Panc1 (cell line): ENCODE measurements around the gene CHRFAM7A. TPM values are rescaled to one million over a fixed set of nuclear protein-coding genes. Genes with fewer than 3 reads are reported as not detected.
A peak's percentile ranks its signal among the peaks of the same experiment; 100 is the strongest.
"Not testable (repeated sequence)": the region's sequence is repeated elsewhere in the genome, so short reads cannot be mapped to it uniquely, and the experiment has no call there.

Experiments used
- ATAC-seq: fragments of 200-7000 bp; cut with Tn5 transposase; 2 replicates; pipeline ENCODE4 v1.9.1; 2020; ENCODE audit warnings: mild to moderate bottlenecking, moderate library complexity
- BruUV-seq: library from RNA; stranded (reverse); fragments of 400-500 nt; replicated peaks from 2 replicates; lab custom pipeline; 2021; lab: Mats Ljungman, UMichigan
- CTCF ChIA-PET: fragments of 300-600 bp; sonication (Branson Sonifier 250); formaldehyde crosslinking; loops from one replicate; lab custom pipeline; 2022; ENCODE audit warnings: antibody characterized with exemption; lab: Charles Lee
- POLR2A ChIA-PET: fragments of 300-600 bp; sonication (Branson Sonifier 250); formaldehyde crosslinking; loops from one replicate; lab custom pipeline; 2022; ENCODE audit warnings: antibody characterized with exemption; lab: Charles Lee
- DNase-seq: peaks from one replicate; pipeline ENCODE4 v3.0.0-alpha.2; 2010; ENCODE audit warnings: low read depth, low spot score
- H3K27ac ChIP-seq: 2 replicates; pipeline ENCODE4 v1.5.1; 2011; ENCODE audit warnings: mild to moderate bottlenecking, low read length, inconsistent platforms
- H3K27me3 ChIP-seq: fragments of 200-500 bp; sonication (Bioruptor generic); 2 replicates; pipeline ENCODE4 v1.6.0; 2014; ENCODE audit warnings: low read length, inconsistent platforms; ENCODE audit not compliant: control insufficient read depth, insufficient read depth
- H3K36me3 ChIP-seq: fragments of 200-500 bp; sonication (Bioruptor generic); 2 replicates; pipeline ENCODE4 v1.5.1; 2014; ENCODE audit warnings: inconsistent platforms, mild to moderate bottlenecking, low read length, moderate library complexity; ENCODE audit not compliant: control insufficient read depth, insufficient read depth
- H3K4me1 ChIP-seq: 2 replicates; pipeline ENCODE4 v1.5.1; 2011; ENCODE audit warnings: inconsistent platforms, mild to moderate bottlenecking, low read length, moderate library complexity; ENCODE audit not compliant: control insufficient read depth, insufficient read depth
- H3K4me3 ChIP-seq, 2 experiments: 2 replicates each; pipeline ENCODE4 v1.5.1; 2011 to 2012; ENCODE audit warnings: low read depth in 2 of 2, low read length in 2 of 2, mild to moderate bottlenecking in 2 of 2, inconsistent platforms in 1 of 2, moderate library complexity in 1 of 2
- H3K9me3 ChIP-seq: fragments of 200-500 bp; sonication (Bioruptor generic); 2 replicates; pipeline ENCODE4 v1.5.1; 2014; ENCODE audit warnings: low read depth, mild to moderate bottlenecking, inconsistent platforms, low read length, moderate library complexity; ENCODE audit not compliant: control insufficient read depth, insufficient read depth
- in situ Hi-C: cut with HindIII; loops from 2 replicates; pipeline ENCODE4 v1.10.0; 2016; ENCODE audit warnings: low sequenced_read_pairs, low pct_unique_long_range_greater_than_20kb
- intact Hi-C: fragments of 100-400 bp; cut with micrococcal nuclease; formaldehyde crosslinking; loops from one replicate; pipeline ENCODE4 v1.10.0; 2022; ENCODE audit not compliant: unreplicated experiment
- total RNA-seq: library from RNA; stranded (reverse); gene quantifications from one replicate; pipeline ENCODE4 v1.2.1, GENCODE V29; 2021; ENCODE audit not compliant: unreplicated experiment

Gene CHRFAM7A
- total RNA-seq, 1 experiment from 2014 or later: 11.5 TPM

- POLR2A ChIA-PET, H3K9me3 ChIP-seq, H3K27ac ChIP-seq, H3K4me3 ChIP-seq, ATAC-seq, CTCF ChIA-PET, DNase-seq, H3K36me3 ChIP-seq, H3K4me1 ChIP-seq, intact Hi-C loops, H3K27me3 ChIP-seq, BruUV-seq, in situ Hi-C loops: not testable (repeated sequence)
Observed at GRCh38 chr15:30334152-30334551, 59.2 kb downstream of the CHRFAM7A start.

- H3K9me3 ChIP-seq, POLR2A ChIA-PET, in situ Hi-C loops, H3K4me1 ChIP-seq, CTCF ChIA-PET, H3K36me3 ChIP-seq, DNase-seq, H3K27ac ChIP-seq, BruUV-seq, intact Hi-C loops, H3K4me3 ChIP-seq, H3K27me3 ChIP-seq: not testable (repeated sequence)
- peak; percentile 56 for ATAC-seq
Observed at GRCh38 chr15:30326145-30326544, 67.2 kb downstream of the CHRFAM7A start.

- in situ Hi-C loops, DNase-seq, H3K27ac ChIP-seq, BruUV-seq, H3K27me3 ChIP-seq, H3K9me3 ChIP-seq, H3K4me3 ChIP-seq, H3K36me3 ChIP-seq, CTCF ChIA-PET, POLR2A ChIA-PET, ATAC-seq, intact Hi-C loops, H3K4me1 ChIP-seq: not testable (repeated sequence)
Observed at GRCh38 chr15:30321063-30321462, 72.3 kb downstream of the CHRFAM7A start.

- ATAC-seq: not testable (repeated sequence)
Observed at GRCh38 chr15:30315704-30316103, 77.6 kb downstream of the CHRFAM7A start.

GRCh38 chr15:30310575-30310974, 82.8 kb downstream of the CHRFAM7A start:
- H3K27ac ChIP-seq, BruUV-seq, intact Hi-C loops, CTCF ChIA-PET, DNase-seq, H3K36me3 ChIP-seq, in situ Hi-C loops, ATAC-seq, H3K4me1 ChIP-seq, H3K27me3 ChIP-seq, H3K4me3 ChIP-seq, POLR2A ChIA-PET, H3K9me3 ChIP-seq: not testable (repeated sequence)

More at GRCh38 chr15:30315704-30316103, 77.6 kb downstream of the CHRFAM7A start:
- intact Hi-C loops, H3K27me3 ChIP-seq, H3K27ac ChIP-seq, H3K9me3 ChIP-seq, BruUV-seq, H3K4me3 ChIP-seq, CTCF ChIA-PET, DNase-seq, H3K4me1 ChIP-seq, H3K36me3 ChIP-seq, in situ Hi-C loops, POLR2A ChIA-PET: not testable (repeated sequence)

Other genes with a start within 250 kb of the CHRFAM7A start
- 0.80 TPM for gene GOLGA8R, start 20.7 kb upstream of the CHRFAM7A start, total RNA-seq
- 1.1 TPM for gene GOLGA8Q, start 158.5 kb upstream of the CHRFAM7A start, total RNA-seq
- 1.5 TPM for gene GOLGA8H, start 210.5 kb upstream of the CHRFAM7A start, total RNA-seq